H7 (cell line): ENCODE measurements around the gene WFDC10A. TPM values are rescaled to one million over a fixed set of nuclear protein-coding genes. Genes with fewer than 3 reads are reported as not detected.

Experiments
- total RNA-seq: library from RNA; depleted of rRNA; stranded (reverse); fragments of >200 nt; shearing (Covaris generic); gene quantifications from 2 replicates; pipeline ENCODE4 v1.2.3, GENCODE V29; 2014; rRNA removed

Gene WFDC10A
- total RNA-seq, 1 experiment from 2014 or later, result not detected

Other genes with a start within 250 kb of the WFDC10A start
- 12.5 and 23.4 TPM in 2 replicates for gene DBNDD2, start 221.4 kb upstream of the WFDC10A start, total RNA-seq
- 67.9 and 70.5 TPM in 2 replicates for gene PIGT, start 213.6 kb upstream of the WFDC10A start, total RNA-seq
- 10.0 and 16.5 TPM in 2 replicates for gene WFDC2, start 160.0 kb upstream of the WFDC10A start, total RNA-seq
- gene SPINT3, start 114.1 kb upstream of the WFDC10A start, total RNA-seq, result not detected in 2 replicates
- gene WFDC6, start 90.3 kb upstream of the WFDC10A start, total RNA-seq, result not detected in 2 replicates
- gene EPPIN, start 82.3 kb upstream of the WFDC10A start, total RNA-seq, result 0.03 TPM in 1 of 2 replicates, not detected in the other
- gene WFDC8, start 50.5 kb upstream of the WFDC10A start, total RNA-seq, result not detected in 2 replicates
- not detected in 2 replicates for gene WFDC9, start 1.5 kb downstream of the WFDC10A start, total RNA-seq
- not detected in 2 replicates for gene WFDC11, start 40.5 kb downstream of the WFDC10A start, total RNA-seq
- gene WFDC13, start 72.3 kb downstream of the WFDC10A start, total RNA-seq, result not detected in 2 replicates
- 0.52 TPM in 1 of 2 replicates, not detected in the other for gene WFDC10B, start 75.3 kb downstream of the WFDC10A start, total RNA-seq
- not detected in 2 replicates for gene SPINT4, start 92.6 kb downstream of the WFDC10A start, total RNA-seq
- gene WFDC3, start 162.1 kb downstream of the WFDC10A start, total RNA-seq, result 0.59 TPM in 1 of 2 replicates, not detected in the other
- gene DNTTIP1, start 162.2 kb downstream of the WFDC10A start, total RNA-seq, result 21.4 and 24.2 TPM in 2 replicates
- gene UBE2C, start 182.9 kb downstream of the WFDC10A start, total RNA-seq, result 265 and 278 TPM in 2 replicates
- 0.42 and 0.70 TPM in 2 replicates for gene TNNC2, start 197.6 kb downstream of the WFDC10A start, total RNA-seq
- gene SNX21, start 204.1 kb downstream of the WFDC10A start, total RNA-seq, result 22.5 and 22.7 TPM in 2 replicates
- gene ACOT8, start 227.7 kb downstream of the WFDC10A start, total RNA-seq, result 57.1 and 59.7 TPM in 2 replicates
- 5.4 and 5.7 TPM in 2 replicates for gene ZSWIM3, start 227.9 kb downstream of the WFDC10A start, total RNA-seq